UCSD-AML1 (cell line): ENCODE results near the gene ZNF282.
"Not testable (repeated sequence)": the region's sequence is repeated elsewhere in the genome, so short reads cannot be mapped to it uniquely, and the experiment has no call there.

ENCODE experiments used
- DNase-seq: peaks from one replicate; lab custom pipeline; 2025; ENCODE audit not compliant: unreplicated experiment; lab: John Stamatoyannopoulos, UW

Gene ZNF282

DNA sequence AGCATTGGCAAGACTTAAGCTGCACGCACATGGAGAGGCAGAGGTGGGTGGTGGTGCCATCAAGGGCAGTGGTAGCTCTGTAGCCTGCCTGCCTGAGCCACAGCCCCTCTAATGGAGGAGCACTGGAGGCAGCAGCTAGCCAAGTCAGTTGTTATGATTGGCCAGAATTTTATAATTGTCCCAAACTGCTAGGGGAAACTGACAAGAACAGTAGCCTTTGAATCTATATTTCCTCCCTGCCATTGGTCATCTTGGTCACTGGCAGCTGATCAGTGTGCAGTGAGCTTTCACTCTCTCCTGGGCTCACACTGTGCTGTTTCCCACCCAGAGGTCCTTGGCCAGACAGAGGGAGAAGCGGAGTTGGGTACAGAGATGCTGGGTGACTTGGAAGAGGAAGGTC, 57.0 kb downstream of the ZNF282 start:
- no peak for DNase-seq

DNA sequence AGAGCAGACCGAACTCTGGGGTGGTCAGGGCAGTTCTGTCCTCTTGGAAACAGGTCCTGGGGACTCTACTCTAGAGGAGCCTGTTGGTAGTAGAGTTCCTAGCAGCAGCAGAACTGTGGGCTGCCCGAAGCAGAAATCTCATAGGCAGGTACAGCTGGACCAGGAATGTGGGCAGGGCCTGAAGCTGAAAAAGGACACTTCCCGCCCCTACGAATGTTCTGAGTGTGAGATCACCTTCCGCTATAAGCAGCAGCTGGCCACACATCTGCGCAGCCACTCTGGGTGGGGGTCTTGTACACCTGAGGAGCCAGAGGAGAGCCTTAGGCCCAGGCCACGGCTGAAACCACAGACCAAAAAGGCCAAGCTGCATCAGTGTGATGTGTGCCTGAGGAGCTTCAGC, 58.3 kb downstream of the ZNF282 start:
- DNase-seq: no peak

DNA sequence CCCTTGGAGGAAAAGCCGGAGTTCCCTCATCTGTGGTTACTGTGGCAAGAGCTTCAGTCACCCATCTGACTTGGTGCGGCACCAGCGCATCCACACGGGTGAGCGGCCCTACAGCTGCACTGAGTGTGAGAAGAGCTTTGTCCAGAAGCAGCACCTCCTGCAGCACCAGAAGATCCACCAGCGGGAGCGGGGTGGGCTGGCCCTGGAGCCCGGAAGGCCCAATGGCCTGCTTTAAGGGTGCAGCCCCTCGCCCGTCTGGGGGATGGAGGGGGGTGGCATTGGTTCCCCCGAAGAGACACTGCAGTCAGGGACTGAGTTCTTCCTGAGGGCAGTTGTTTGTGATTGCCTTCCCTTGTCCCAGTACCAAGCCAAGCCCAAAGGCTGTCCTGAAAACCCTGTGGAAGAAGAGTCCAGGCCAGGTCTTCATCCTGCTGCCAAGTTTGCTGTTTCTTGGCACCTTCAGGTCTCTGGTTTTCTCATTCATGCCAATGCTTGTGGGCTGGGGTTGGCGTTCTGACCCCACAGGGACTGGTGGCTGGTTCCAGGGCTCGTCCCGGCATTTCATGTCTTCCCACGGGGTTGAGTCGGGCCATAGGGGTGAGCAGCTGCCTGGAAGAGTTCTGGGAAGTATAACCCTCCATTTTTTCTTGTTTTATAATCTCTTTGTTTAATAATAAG, 59.0 kb downstream of the ZNF282 start:
- DNase-seq: no peak

GRCh38 chr7:149255174-149255573, 59.8 kb downstream of the ZNF282 start:
- no peak for DNase-seq

- no peak for DNase-seq
Measured at GRCh38 chr7:149256568-149256967, 61.2 kb downstream of the ZNF282 start.

DNA sequence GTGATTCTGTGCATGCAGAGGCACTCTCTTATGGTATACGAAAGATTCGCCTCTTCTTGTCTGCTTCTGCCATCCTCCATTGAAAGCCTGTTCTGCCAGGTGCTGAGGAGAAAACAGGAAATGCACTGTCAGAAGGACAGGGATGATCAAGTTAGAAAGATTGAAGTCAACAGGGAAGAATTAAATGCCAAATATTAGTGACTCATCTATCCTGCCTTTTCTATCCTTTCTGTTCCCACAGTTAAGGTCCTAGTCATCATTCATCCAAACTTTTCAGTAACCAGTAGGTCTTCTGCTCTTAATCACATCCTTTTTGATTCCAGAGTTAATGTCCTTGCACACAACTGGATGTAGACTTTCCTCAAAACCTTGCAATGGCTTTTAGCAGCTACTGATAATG, 61.8 kb downstream of the ZNF282 start:
- no peak for DNase-seq

GRCh38 chr7:149261316-149261828, 66.0 kb downstream of the ZNF282 start:
- DNase-seq: no peak

- peak; percentile 84 for DNase-seq
Measured at GRCh38 chr7:149261829-149262617, 66.7 kb downstream of the ZNF282 start, which contains the start of gene ZNF783. ZNF783 (plus strand) TSS chr7:149262196; CDS start chr7:149262334, 138 bp downstream.

GRCh38 chr7:149266451-149266850, 71.1 kb downstream of the ZNF282 start:
- no peak for DNase-seq

DNA sequence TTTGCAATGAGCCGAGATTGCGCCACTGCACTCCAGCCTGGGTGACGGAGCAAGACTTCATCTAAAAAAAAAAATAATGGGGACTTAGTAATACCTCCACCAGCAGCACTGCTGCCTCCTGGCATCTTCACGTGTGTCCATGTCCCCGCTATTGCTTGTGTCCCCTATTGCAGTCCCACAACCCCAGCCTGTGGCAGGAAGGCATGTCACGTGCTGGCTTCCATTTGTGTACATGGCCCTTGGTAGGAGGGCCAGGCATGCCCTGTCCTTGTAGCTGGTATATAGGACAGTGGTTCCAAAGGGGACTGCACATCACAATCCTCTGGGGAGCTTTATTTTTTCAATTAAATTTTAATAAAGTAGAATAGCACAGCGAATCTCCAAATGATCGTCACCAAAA, 72.4 kb downstream of the ZNF282 start:
- no peak for DNase-seq

DNA sequence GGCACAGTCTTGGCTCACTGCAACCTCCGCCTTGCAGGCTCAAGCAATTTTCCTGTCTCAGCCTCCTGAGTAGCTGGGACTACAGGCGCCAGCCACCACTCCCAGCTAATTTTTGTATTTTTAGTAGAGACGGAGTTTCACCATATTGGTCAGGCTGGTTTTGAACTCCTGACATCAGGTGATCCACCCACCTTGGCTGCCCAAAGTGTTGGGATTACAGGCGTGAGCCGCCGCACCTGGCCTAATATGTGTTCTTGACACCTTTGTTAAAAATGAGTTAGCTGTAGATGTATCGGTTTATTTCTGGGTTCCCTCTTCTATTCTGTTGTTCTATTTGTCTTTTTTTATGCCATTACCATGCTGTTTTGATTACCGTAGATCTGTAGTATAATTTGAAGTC, 79.1 kb downstream of the ZNF282 start:
- not testable (repeated sequence) for DNase-seq
